ENCODE measurements around the gene OGFOD1.
A peak's percentile ranks its signal among the peaks of the same experiment; 100 is the strongest.
"Not testable (repeated sequence)": the region's sequence is repeated elsewhere in the genome, so short reads cannot be mapped to it uniquely, and the experiment has no call there.

Gene OGFOD1

GRCh38 chr16:56480776-56481467 is 29.6 kb downstream of the OGFOD1 start:
- no peak overlapping the region for H3K4me3 ChIP-seq
- H3K9ac ChIP-seq, result no peak overlapping the region
- H3K9me3 ChIP-seq (replicated peaks in 1 of 11), result no peaks in the 10 kb centered on the region
- peaks cover 0 to 12% (median 8%) of the 10 kb centered on the region in 10 experiments; a peak in 10 of 20 replicates for H3K4me1 ChIP-seq
- no peak overlapping the region for H3K27ac ChIP-seq
- no peaks in the 10 kb centered on the region for H3K27me3 ChIP-seq
- peaks cover 0 to 5% (median 0%) of the 10 kb centered on the region in 11 experiments; a peak in 2 of 22 replicates for H4K20me1 ChIP-seq
- peaks cover 48 to 99% (median 73%) of the 10 kb centered on the region in 11 experiments for H3K36me3 ChIP-seq
- no peak overlapping the region for H3K4me2 ChIP-seq
- no peak for TF ChIP-seq Cebpa-rat (IDR thresholded peaks at IDR 0.05)

- no peak overlapping the region for H3K4me2 ChIP-seq
- H3K4me1 ChIP-seq, result peaks cover 0 to 11% (median 8%) of the 10 kb centered on the region in 10 experiments; a peak in 10 of 20 replicates
- no peak overlapping the region for H3K4me3 ChIP-seq
- H4K20me1 ChIP-seq, result peaks cover 0 to 5% (median 0%) of the 10 kb centered on the region in 11 experiments; a peak in 2 of 22 replicates
- no peaks in the 10 kb centered on the region for H3K27me3 ChIP-seq
- TF ChIP-seq Cebpa-rat (IDR thresholded peaks at IDR 0.05), result no peak
- peaks cover 41 to 99% (median 68%) of the 10 kb centered on the region in 11 experiments for H3K36me3 ChIP-seq
- no peak overlapping the region for H3K27ac ChIP-seq
- H3K9ac ChIP-seq, result no peak overlapping the region
- H3K9me3 ChIP-seq (replicated peaks in 1 of 11), result peaks cover 0 to 3% (median 0%) of the 10 kb centered on the region in 11 experiments; a peak in 1 of 22 replicates
Observed at GRCh38 chr16:56481468-56482122, 30.2 kb downstream of the OGFOD1 start.

DNA sequence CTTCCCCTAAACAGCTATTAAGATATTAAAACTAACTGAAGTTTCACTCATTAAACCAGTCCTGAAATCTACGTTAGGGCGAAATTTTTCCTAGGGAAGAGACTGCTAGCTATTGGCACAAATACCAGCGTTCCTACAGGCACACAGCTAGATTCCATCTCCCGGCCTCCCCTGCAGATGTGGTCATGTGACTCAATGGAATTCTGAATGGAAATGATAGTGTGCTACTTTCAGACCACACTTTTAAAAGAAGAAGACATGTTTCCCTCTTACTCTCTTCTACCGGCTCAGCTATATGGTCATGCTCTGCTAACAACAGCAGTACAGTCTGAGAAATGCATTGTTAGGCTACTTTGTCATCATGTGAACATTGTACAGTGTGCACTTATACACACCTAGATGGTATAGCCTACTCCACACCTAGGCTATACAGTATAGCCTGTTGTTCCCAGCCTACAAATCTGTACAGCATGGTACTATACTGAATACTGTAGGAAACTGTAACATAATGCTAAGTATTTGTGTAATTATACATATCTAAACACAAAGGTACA is 31.4 kb downstream of the OGFOD1 start:
- TF ChIP-seq Cebpa-rat (IDR thresholded peaks at IDR 0.05), result no peak
- Histone ChIP-seq H3K4me3 (no peak overlapping the region), H4K20me1 (no peaks in the 10 kb centered on the region; a peak in 1 of 22 replicates), H3K27me3 (no peaks in the 10 kb centered on the region), H3K9me3 (replicated peaks in 1 of 11) (peaks cover 0 to 4% (median 0%) of the 10 kb centered on the region in 11 experiments; a peak in 1 of 22 replicates), H3K27ac (no peak overlapping the region), H3K4me1 (peaks cover 0 to 3% (median 0%) of the 10 kb centered on the region in 10 experiments; a peak in 4 of 20 replicates), H3K36me3 (peaks cover 30 to 92% (median 57%) of the 10 kb centered on the region in 11 experiments), H3K4me2 (no peak overlapping the region), H3K9ac (no peak overlapping the region)

GRCh38 chr16:56483394-56483793 is 32.0 kb downstream of the OGFOD1 start:
- H3K9me3 ChIP-seq (replicated peaks in 1 of 11), result peaks cover 0 to 4% (median 0%) of the 10 kb centered on the region in 11 experiments; a peak in 1 of 22 replicates
- no peaks in the 10 kb centered on the region for H3K27me3 ChIP-seq
- no peak overlapping the region for H3K4me2 ChIP-seq
- H3K36me3 ChIP-seq, result peaks cover 23 to 85% (median 50%) of the 10 kb centered on the region in 11 experiments
- no peak overlapping the region for H3K9ac ChIP-seq
- H3K4me1 ChIP-seq, result peaks cover 0 to 9% (median 2%) of the 10 kb centered on the region in 10 experiments; a peak in 6 of 20 replicates
- no peak for TF ChIP-seq Cebpa-rat (IDR thresholded peaks at IDR 0.05)
- no peak overlapping the region for H3K4me3 ChIP-seq
- no peaks in the 10 kb centered on the region; a peak in 1 of 22 replicates for H4K20me1 ChIP-seq
- H3K27ac ChIP-seq, result no peak overlapping the region

DNA sequence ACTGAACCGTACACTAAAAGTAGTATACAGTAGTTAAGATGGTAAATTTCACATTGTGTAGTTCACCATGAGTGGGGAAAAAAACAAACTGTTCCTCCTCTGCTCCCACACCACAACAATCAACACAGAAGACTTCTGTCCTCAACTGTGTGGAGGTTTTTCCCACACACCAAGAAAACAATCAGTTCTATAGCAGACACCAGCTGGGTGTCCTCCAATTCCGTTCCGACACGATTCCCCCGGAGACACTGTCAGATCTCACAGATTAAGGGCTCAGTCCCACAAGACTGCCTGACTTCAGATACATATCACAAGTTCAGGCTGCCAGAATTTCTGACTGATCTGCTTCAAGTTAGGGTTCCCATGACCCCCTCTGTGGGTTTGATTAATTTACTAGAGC is 36.7 kb downstream of the OGFOD1 start:
- no peak for TF ChIP-seq Cebpa-rat (IDR thresholded peaks at IDR 0.05)
- Histone ChIP-seq H3K27me3 (no peaks in the 10 kb centered on the region), H3K36me3 (peaks cover 8 to 61% (median 21%) of the 10 kb centered on the region in 11 experiments; a peak in 19 of 22 replicates), H3K9me3 (replicated peaks in 1 of 11) (peaks cover 0 to 4% (median 0%) of the 10 kb centered on the region in 11 experiments; a peak in 1 of 22 replicates), H3K4me1 (peaks cover 0 to 11% (median 3%) of the 10 kb centered on the region in 10 experiments; a peak in 6 of 20 replicates), H4K20me1 (no peaks in the 10 kb centered on the region), H3K27ac (no peak overlapping the region), H3K4me3 (no peak overlapping the region), H3K9ac (no peak overlapping the region), H3K4me2 (peak overlapping the region in 5 of 11 experiments; percentile 3 to 24 (median 16); a peak in 6 of 22 replicates)

- Histone ChIP-seq H3K36me3 (peaks cover 4 to 61% (median 15%) of the 10 kb centered on the region in 11 experiments; a peak in 17 of 22 replicates), H3K4me1 (peaks cover 0 to 11% (median 3%) of the 10 kb centered on the region in 10 experiments; a peak in 6 of 20 replicates), H3K4me2 (0 out of 22 replicates have a peak overlapping the region, but pooled peaks of 1 of the 11 experiments have one; percentile 24)
- H3K9ac ChIP-seq; H3K9me3 ChIP-seq (replicated peaks in 1 of 11); H3K27ac ChIP-seq; H3K4me3 ChIP-seq; H4K20me1 ChIP-seq; H3K27me3 ChIP-seq: not testable (repeated sequence)
Observed at GRCh38 chr16:56488868-56489267, 37.5 kb downstream of the OGFOD1 start.

DNA sequence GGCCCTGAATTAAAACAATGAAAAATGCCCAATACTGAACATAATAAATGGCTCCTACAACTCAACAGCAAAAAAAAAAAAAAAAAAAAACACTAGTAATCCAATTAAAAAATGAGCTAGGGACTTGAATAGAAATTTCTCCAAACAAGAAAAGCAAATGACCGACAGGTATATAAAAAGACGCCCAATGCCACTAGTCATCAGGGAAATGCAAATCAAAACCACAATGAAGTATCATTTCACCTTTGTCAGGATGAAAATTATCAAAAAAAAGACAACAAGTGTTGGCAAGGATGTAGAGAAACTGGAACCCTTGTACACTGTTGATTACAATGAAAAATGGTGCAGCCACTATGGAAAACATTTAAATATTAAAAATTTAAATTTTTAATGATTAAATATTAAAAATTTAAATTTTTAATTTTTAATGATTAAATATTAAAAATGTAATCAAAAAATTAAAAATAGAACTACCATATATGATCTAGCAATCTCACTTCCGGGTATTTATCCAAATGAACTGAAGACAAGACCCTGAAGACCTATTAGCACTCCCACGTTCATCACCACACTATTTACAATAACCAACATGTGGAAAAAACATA is 40.4 kb downstream of the OGFOD1 start:
- H4K20me1 ChIP-seq, result no peaks in the 10 kb centered on the region
- H3K36me3 ChIP-seq, result peaks cover 0 to 56% (median 8%) of the 10 kb centered on the region in 11 experiments; a peak in 15 of 22 replicates
- no peak overlapping the region for H3K4me3 ChIP-seq
- H3K27ac ChIP-seq, result no peak overlapping the region
- peaks cover 0 to 11% (median 3%) of the 10 kb centered on the region in 10 experiments; a peak in 6 of 20 replicates for H3K4me1 ChIP-seq
- no peaks in the 10 kb centered on the region for H3K27me3 ChIP-seq
- no peak overlapping the region for H3K4me2 ChIP-seq
- no peak overlapping the region for H3K9ac ChIP-seq
- no peak for TF ChIP-seq Cebpa-rat (IDR thresholded peaks at IDR 0.05)
- no peaks in the 10 kb centered on the region for H3K9me3 ChIP-seq (replicated peaks in 1 of 11)

DNA sequence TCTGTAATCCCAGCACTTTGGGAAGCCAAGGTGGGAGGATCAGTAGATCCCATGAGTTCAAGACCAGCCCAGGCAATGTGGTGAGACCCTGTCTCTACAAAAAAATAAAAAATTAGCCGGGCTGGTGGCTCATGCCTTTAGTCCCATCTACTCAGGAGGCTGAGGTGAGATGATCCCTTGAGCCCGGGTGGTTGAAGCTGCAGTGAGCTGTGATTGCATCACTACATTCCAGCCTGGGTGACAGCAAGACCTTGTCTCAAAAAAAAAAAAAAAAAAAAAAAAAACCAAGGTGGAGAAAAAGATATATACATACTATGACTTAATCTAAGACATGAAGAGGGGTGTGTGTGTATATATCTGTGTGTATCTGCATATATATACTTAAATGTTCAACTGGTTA is 41.8 kb downstream of the OGFOD1 start:
- Histone ChIP-seq H3K9ac (no peak overlapping the region), H3K4me2 (no peak overlapping the region), H3K4me1 (peaks cover 0 to 6% (median 2%) of the 10 kb centered on the region in 10 experiments; a peak in 5 of 20 replicates), H4K20me1 (no peaks in the 10 kb centered on the region), H3K4me3 (no peak overlapping the region), H3K27me3 (no peaks in the 10 kb centered on the region), H3K36me3 (peaks cover 3 to 67% (median 22%) of the 10 kb centered on the region in 11 experiments; a peak in 18 of 22 replicates), H3K27ac (no peak overlapping the region), H3K9me3 (replicated peaks in 1 of 11) (no peaks in the 10 kb centered on the region)
- no peak for TF ChIP-seq Cebpa-rat (IDR thresholded peaks at IDR 0.05)
